GM18526 (cell line): ENCODE data around the gene VPS16.

Experiments used
- POLR2A ChIP-seq: IDR thresholded peaks from 3 replicates; pipeline ENCODE4 v1.6.1; 2011; ENCODE audit not compliant: insufficient read length; ENCODE audit errors: extremely low read depth

The VPS16 gene

DNA sequence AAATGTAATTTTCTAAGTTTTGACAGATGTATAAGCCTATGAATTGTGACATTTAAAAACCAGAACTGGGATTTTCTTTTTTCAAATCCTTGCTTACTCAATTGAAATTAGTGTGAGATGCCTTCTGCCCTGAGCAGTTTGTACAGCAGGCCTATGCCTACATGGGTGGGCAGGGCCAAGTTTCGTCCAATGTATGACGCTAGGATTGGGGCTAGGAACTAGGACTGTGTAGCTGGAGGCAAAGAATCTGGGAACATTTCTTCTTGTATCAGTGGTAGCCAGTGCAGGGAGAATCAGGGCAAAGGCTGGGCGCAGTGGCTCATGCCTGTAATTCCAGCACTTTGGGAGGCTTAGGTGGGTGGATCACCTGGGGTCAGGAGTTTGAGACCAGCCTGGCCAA is 28.8 kb downstream of the VPS16 start:
- TF ChIP-seq POLR2A: no peak

DNA sequence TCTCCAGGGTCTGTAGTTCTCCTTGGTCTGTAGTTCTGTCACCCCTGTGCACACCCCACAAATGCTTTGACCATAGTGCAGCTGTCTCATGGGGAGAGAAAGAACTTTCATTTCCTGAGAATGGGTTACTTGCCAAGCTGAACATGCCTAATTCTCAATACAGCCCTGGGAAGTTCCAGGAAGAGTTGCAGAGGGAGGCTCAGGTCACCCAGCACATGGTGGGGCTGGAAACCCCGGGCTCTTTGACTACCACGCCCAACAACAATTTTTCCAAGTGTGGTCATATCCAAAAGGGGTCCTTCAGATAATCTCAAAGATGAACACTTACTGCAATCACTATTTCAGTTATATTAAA is 30.5 kb downstream of the VPS16 start:
- no peak for TF ChIP-seq POLR2A

DNA sequence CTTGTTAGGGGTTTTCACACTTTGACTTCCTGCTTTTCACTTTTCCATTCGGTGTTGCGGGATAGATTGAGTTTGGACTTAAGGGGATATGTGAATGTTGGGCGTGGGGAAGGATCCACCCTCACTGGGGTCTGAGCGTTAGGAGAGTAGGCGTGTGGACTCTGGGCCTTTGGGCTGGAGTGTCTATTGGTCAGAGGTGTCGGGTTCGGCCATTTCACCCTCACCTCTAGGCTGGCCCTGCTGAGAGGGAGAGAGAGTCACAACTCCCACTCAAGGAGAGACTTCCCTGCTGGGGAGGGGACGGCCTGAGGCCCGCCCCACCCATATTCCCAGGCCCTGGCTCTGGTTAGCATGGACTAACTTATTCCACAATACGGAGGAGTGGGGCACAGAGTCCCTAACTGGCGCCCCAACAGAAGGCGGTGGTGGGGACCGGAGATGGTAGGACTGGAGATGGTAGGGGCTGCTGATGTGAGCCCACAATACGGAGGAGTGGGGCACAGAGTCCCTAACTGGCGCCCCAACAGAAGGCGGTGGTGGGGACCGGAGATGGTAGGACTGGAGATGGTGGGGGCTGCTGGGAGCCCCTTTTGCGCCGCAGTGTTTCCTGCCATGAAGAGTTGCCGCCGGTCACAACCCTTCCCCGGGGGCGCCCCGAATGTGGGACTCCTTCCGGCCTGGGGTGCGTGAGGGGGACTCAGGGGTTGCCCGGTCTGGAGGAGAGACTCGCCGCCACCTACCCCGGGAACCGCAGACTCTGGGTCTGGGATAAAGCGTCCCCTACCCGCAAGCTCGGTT is 31.3 kb downstream of the VPS16 start:
- no peak for TF ChIP-seq POLR2A

DNA sequence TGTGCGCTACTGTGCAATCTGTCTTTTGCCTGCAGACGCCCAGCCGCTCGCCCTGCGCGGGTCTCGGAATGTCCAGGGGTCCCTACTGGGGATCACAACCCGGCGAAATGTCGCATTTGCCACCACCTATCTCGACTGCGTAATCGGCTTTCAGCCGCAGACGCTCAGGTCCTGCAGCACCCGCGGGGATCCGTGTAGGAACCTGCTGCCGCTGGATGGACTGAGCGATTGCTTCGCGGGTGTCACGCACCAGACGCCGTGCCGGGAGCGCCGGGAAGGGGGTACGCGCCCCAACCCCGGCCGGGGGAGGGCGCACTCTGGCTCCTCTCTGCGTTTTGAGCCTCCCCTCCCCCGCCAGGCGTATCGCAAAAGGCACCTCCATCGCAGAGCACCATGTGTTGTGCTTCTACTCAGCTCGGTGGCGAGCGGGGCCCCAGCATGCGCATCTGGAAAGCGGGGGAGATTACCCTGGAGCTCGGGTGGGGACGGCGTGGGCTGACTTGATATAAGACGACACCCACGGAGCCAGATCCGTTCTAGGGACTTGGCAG is 32.0 kb downstream of the VPS16 start:
- TF ChIP-seq POLR2A: no peak

DNA sequence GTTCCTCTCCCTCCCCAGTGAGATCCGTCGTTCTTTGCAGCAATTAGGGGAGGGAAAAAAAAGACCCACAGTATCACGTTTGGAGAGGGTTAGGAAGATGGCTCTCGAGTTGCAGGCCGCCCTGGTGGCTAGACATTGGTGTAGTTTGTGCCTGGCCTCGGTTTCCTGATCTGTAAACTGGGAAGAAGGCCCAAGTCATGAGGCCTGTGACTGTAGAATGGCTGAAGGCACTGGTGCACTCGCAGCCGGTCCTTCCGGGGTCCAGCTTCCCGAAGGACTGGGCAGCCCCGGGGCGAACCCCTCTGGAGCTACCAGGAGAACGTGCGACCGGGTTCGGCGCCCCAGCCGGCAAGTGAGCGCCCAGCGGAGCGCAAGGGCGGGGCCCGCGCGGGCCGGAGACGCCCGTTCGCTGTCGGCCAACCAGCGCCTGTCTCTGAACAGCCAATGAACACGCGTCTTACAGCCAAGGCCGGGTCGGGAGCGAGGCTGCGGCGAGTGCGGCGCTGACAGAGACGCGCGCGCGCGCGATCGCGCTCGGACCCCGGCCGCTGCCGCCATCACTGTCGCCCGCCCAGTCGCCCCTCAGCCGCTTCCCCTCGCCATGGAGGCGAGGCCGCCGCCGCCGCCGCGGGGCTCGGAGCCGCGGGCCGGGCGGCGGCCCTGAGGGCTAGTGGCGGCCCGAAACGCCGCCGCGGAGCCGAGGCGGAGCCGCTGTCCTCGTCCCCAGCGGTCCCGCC is 32.6 kb downstream of the VPS16 start, which contains the start of gene PTPRA:
Gene PTPRA, plus strand, starts transcription at position 472 of the 737 bp plus-strand sequence. CDS start 90,797 bp downstream, outside the sequence.
- peak; percentile 98 for TF ChIP-seq POLR2A

DNA sequence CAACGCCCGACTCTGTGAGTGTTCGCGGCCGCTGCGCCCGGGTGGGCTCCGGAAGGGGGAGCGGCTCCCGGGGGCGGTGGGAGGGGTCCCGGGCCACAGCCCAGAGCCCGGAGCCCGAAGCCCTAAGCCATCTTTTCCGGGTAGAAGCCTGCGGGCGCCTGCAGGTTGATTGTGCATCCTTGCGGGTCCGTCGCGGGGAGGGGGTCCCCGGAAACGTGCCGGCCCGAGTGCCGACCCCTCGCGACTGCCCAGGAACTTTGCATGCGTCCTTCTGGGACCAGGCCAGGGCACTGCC is 33.1 kb downstream of the VPS16 start:
- TF ChIP-seq POLR2A: no peak

DNA sequence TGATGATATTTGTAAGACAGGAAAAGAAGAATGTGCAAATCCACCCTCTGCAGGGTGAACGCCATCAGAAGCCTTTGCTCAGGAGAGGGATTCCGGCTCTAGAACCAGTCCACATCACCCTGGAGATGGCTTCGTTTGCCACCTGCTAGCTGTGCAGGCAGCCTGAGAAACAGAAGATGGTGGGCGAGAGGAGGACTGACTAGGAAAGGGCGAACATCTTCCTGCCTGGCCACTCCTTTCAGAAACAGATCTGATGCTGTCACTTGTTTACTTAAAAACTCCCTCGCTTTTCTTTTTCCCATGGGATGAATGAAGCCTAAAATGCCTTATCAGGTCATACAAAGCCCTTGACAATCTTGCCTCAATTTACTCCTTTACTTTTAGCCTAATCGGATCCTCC is 33.9 kb downstream of the VPS16 start:
- no peak for TF ChIP-seq POLR2A

DNA sequence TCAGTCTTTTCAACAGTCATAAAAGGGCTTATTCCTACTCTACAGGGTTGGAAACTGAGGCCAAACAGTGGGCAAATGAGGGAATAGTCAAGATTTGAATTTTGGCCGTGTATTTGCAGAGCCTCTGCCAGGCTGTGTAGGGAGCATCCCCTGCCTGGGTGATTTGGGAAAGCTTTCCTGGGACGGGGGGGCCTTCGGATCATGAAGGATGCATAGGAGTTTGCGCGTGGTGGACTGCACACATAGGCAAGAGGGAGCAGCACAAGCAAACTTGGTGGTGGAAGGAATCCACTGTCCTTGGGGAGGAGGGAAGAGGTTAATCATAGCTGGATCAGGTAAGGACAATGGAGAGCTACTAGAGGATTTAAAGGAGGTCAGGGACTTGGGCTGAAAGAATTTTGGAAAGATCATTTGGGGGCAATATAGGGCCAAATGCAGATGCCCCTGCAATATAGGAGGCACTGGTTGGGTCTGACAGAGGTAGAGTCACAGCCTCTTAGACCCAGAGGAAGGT is 35.2 kb downstream of the VPS16 start:
- TF ChIP-seq POLR2A: no peak

DNA sequence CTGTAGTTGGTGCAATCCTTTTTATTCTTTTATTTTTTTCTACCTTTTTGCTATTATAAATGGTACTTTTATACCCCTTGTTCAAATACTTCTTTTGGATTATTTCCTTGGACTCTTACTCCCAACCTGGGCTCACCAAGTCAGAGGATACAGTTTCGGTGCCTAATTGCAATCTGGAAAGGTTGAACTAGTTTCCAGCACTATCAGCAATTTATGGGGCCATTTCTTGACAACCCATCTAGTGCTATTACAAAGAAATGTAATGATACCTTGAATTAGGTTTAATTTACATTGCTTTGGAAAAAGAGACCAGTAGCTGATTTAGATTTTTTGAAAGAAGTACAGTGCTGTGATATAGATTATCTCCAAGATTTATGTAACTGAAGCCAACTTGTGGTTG is 38.0 kb downstream of the VPS16 start:
- TF ChIP-seq POLR2A: no peak

DNA sequence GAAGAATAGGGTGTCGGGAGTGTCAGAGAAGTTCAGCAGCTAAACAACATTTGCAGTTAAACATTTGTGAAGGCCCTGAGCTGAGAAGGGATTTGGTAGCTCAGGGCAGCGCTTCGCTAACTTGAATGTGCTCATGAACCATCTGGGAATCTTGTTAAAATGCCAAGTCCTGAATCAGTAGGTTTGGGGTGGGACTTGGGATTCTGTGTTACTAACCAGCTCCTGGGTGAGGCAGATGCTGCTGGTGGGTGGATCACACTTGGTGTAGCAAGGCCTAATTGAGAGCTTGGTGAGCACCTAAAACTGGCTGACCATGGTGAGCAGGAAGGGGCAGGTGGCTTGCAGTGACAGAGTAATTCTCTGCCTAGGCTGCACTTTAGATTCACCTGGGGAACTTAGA is 38.6 kb downstream of the VPS16 start:
- no peak for TF ChIP-seq POLR2A

DNA sequence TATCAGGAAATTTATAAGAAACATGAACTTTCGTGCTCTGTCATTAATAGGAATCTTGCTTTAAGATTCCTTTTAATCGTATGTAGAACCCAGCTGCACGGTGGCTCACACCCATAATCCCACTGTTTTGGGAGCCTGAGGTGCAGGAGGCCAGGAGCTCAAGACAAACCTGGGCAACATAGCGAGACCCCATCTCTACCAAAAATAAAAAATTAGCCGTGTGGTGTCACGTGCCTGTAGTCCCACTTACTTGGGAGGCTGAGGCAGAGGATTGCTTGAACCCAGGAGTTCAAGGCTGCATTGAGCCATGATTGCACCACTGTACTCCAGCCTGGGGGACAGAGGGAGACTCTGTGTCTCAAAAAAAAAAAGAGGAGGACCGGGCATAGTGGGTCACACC is 40.1 kb downstream of the VPS16 start:
- TF ChIP-seq POLR2A: no peak

DNA sequence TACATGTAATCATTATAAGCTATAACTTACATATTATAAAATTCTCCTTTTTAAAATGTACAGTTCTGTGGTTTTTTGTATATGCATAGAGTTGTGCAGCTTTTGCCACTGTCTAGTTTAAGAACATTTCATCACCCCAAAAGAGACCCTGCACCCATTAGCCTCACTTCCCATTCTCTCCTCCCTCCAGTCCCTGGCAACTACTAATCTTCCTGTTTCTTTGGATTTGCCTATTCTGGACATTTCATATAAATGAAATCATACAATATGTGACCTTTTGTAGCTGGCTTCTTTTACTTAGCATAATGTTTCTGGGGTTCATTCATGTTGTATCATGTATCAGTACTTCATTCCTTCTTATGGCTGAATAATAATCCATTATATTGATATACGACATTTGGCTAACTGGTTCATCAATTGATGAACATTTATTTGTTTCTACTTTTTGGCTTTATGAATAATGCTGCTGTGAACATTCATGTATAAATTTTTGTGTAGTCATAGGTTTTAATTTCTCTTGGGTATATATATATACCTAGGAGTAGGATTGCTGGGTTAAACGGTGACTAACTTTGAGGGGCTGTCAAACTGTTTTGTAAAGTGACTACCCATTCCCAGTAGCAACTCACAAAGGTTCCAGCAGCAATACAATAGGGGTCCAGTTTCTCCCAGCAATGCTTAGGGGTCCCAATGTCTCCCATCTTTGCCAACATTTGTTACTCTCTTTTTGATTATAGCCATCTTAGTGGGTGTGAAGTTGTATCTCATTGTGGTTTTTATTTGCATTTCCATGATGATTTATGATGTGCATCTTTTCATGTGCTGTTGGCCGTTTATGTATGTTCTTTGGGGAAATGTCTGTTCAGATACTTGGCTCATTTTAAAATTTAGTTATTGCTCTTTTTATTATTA is 43.4 kb downstream of the VPS16 start:
- no peak for TF ChIP-seq POLR2A

DNA sequence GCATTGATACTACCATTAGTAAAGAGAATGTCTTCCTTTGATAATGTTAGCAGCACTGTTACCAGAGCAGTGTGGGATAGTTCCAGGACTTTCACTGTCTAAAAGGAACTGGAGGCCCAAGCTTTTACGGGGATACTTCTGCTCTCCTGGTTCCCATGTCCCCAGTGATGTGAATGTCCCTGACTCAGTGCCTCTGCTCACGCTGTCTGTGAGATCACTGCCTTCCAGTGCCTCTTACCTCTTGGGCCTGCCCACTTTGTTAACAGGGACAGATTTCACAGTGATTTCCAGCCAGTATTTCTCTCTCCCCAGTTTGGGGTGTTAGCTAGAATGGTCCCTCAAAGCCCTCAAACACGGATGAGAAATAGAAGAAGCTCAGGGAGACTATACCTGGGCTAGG is 47.2 kb downstream of the VPS16 start:
- no peak for TF ChIP-seq POLR2A

DNA sequence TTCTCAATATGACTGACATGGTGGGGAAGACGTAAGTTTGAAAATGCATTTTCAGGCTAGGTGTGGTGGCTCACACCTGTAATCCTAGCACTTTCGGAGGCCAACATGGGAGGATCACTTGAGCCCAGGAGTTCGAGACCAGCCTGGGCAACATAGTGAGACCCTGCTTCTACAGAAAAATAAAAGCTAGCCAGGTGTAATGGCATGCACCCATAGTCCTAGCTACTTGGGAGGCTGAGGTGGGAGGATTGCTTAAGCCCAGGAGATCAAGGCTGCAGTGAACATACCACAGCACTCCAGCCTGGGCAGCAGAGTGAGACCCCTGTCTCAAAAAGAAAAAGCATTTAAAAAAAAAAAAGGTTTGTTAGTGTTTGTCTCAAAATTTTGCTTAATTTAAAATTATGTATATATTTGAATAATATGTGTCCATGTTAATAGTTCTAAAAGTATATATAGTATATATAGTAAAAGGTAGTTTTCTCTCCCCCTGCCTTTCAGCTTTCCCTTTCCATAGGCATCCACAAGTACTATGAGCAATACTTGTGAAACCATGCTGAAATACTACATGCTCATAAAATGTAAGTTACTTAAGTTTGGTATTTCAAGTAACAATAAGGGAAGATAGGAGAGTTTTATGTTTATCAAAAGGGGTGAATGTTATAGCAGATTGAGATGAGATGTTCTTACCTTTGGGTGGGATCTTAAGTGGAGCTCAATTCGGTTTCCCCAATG is 47.8 kb downstream of the VPS16 start:
- TF ChIP-seq POLR2A: no peak

DNA sequence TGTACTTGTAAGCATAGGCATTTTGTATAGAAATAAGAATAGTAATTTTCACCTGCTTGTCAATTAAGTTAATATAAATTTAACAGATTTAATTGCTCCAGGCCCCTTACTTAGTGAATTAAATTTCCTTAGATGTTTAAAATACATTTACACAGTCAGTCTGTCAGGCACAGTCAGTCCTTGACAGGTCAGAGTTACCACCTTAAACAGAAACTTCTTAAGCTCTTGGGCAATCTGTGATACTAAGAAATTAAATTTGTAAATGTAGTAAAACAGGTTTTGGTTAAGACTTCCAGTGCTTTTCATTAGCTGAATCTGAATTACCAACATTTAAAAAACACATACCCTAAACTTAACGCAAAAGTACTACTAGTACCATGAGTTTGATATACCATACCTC is 48.7 kb downstream of the VPS16 start:
- TF ChIP-seq POLR2A: no peak
